NCI-H345 (cell line): ENCODE data around the gene ITGA8.
"Not testable (repeated sequence)": the region's sequence is repeated elsewhere in the genome, so short reads cannot be mapped to it uniquely, and the experiment has no call there.

ENCODE experiments used
- DNase-seq: peaks from one replicate; lab custom pipeline; 2025; lab: John Stamatoyannopoulos, UW

The ITGA8 gene

GRCh38 chr10:15548331-15548730 is 171.4 kb downstream of the ITGA8 start:
- no peak for DNase-seq

- no peak for DNase-seq
Measured at GRCh38 chr10:15546606-15547005, 173.1 kb downstream of the ITGA8 start.

- no peak for DNase-seq
Measured at GRCh38 chr10:15545884-15546283, 173.8 kb downstream of the ITGA8 start.

GRCh38 chr10:15545266-15545665 is 174.5 kb downstream of the ITGA8 start:
- DNase-seq = no peak

- no peak for DNase-seq
Measured at GRCh38 chr10:15543994-15544393, 175.7 kb downstream of the ITGA8 start.

- no peak for DNase-seq
Measured at GRCh38 chr10:15542817-15543216, 176.9 kb downstream of the ITGA8 start.

GRCh38 chr10:15541376-15541775 is 178.3 kb downstream of the ITGA8 start:
- DNase-seq = no peak

- no peak for DNase-seq
Measured at GRCh38 chr10:15540727-15541126, 179.0 kb downstream of the ITGA8 start.

- no peak for DNase-seq
Measured at GRCh38 chr10:15539262-15539661, 180.5 kb downstream of the ITGA8 start.

GRCh38 chr10:15534928-15535538 is 184.7 kb downstream of the ITGA8 start:
- DNase-seq = not testable (repeated sequence)

- DNase-seq = no peak
Measured at GRCh38 chr10:15531927-15532722, 187.6 kb downstream of the ITGA8 start.

GRCh38 chr10:15528859-15529239 is 190.9 kb downstream of the ITGA8 start:
- DNase-seq = no peak

- no peak for DNase-seq
Measured at GRCh38 chr10:15526754-15527153, 193.0 kb downstream of the ITGA8 start.

GRCh38 chr10:15521328-15521903 is 198.3 kb downstream of the ITGA8 start:
- no peak for DNase-seq

GRCh38 chr10:15518250-15518649 is 201.5 kb downstream of the ITGA8 start:
- no peak for DNase-seq

- DNase-seq = no peak
Measured at GRCh38 chr10:15516256-15517085, 203.3 kb downstream of the ITGA8 start.

- DNase-seq = no peak
Measured at GRCh38 chr10:15515202-15515601, 204.5 kb downstream of the ITGA8 start.

- no peak for DNase-seq
Measured at GRCh38 chr10:15510963-15511362, 208.8 kb downstream of the ITGA8 start.

- no peak for DNase-seq
Measured at GRCh38 chr10:15505329-15505728, 214.4 kb downstream of the ITGA8 start.

GRCh38 chr10:15504101-15504840 is 215.5 kb downstream of the ITGA8 start:
- no peak for DNase-seq

GRCh38 chr10:15494850-15495506 is 224.7 kb downstream of the ITGA8 start:
- no peak for DNase-seq
